ENCODE measurements around the gene CSKMT.
"Not testable (repeated sequence)": the region's sequence is repeated elsewhere in the genome, so short reads cannot be mapped to it uniquely, and the experiment has no call there.

Gene CSKMT

GRCh38 chr11:62648185-62648966 lies 16.7 kb upstream of the CSKMT start:
- H3K4me3 ChIP-seq (ENCODE audit: low read length): no peak overlapping the region
- H3F3A ChIP-seq (ENCODE audit: control insufficient read depth, insufficient read depth): no peaks in the 10 kb centered on the region
- H3K9me3 ChIP-seq (ENCODE audit: control insufficient read depth, insufficient read depth, low read length): no peaks in the 10 kb centered on the region
- peaks cover 39% of the 10 kb centered on the region for H3K4me1 ChIP-seq (ENCODE audit: control insufficient read depth, low read length)
- TF ChIP-seq CTCF (IDR thresholded peaks at IDR 0.05; ENCODE audit: low read depth, low read length, poor library complexity, severe bottlenecking) (no peak), EZH2phosphoT487 (IDR thresholded peaks at IDR 0.05; ENCODE audit: borderline replicate concordance, low read length) (no peak)
- no peaks in the 10 kb centered on the region for H3K9me2 ChIP-seq (replicated peaks; ENCODE audit: control insufficient read depth, low read length)
- no peak overlapping the region for H3K27ac ChIP-seq (ENCODE audit: low read depth, low read length)
- no peaks in the 10 kb centered on the region for H3K27me3 ChIP-seq (ENCODE audit: control insufficient read depth, low read length)
- peaks cover 82% of the 10 kb centered on the region for H3K79me2 ChIP-seq (ENCODE audit: control insufficient read depth, low read length)
- H3K4me2 ChIP-seq (ENCODE audit: low read length): no peak overlapping the region
- H4K20me1 ChIP-seq (ENCODE audit: control insufficient read depth, insufficient read depth, low read depth, low read length): peaks cover 3% of the 10 kb centered on the region; the same call in 1 of the 2 replicates
- peaks cover 66% of the 10 kb centered on the region for H3K36me3 ChIP-seq (ENCODE audit: control insufficient read depth, low read length)

- Histone ChIP-seq H3K9me2 (replicated peaks; ENCODE audit: control insufficient read depth, low read length) (no peaks in the 10 kb centered on the region), H3F3A (ENCODE audit: control insufficient read depth, insufficient read depth) (no peaks in the 10 kb centered on the region), H3K9me3 (ENCODE audit: control insufficient read depth, insufficient read depth, low read length) (no peaks in the 10 kb centered on the region), H3K4me1 (ENCODE audit: control insufficient read depth, low read length) (peaks cover 44% of the 10 kb centered on the region), H3K4me3 (ENCODE audit: low read length) (no peak overlapping the region), H3K4me2 (ENCODE audit: low read length) (no peak overlapping the region), H3K36me3 (ENCODE audit: control insufficient read depth, low read length) (peaks cover 60% of the 10 kb centered on the region), H3K27ac (ENCODE audit: low read depth, low read length) (no peak overlapping the region), H3K79me2 (ENCODE audit: control insufficient read depth, low read length) (peaks cover 76% of the 10 kb centered on the region), H4K20me1 (ENCODE audit: control insufficient read depth, insufficient read depth, low read depth, low read length) (peaks cover 3% of the 10 kb centered on the region; the same call in 1 of the 2 replicates), H3K27me3 (ENCODE audit: control insufficient read depth, low read length) (no peaks in the 10 kb centered on the region)
- TF ChIP-seq EZH2phosphoT487 (IDR thresholded peaks at IDR 0.05; ENCODE audit: borderline replicate concordance, low read length) (no peak), CTCF (IDR thresholded peaks at IDR 0.05; ENCODE audit: low read depth, low read length, poor library complexity, severe bottlenecking) (no peak)
These were observed 16.1 kb upstream of the CSKMT start for GRCh38 chr11:62648967-62649364.

GRCh38 chr11:62649486-62649885 lies 15.6 kb upstream of the CSKMT start:
- H3K4me2 ChIP-seq (ENCODE audit: low read length): no peak overlapping the region
- no peaks in the 10 kb centered on the region for H3K9me2 ChIP-seq (replicated peaks; ENCODE audit: control insufficient read depth, low read length)
- H3K4me3 ChIP-seq (ENCODE audit: low read length): no peak overlapping the region
- H3K36me3 ChIP-seq (ENCODE audit: control insufficient read depth, low read length): peaks cover 55% of the 10 kb centered on the region
- no peak overlapping the region for H3K27ac ChIP-seq (ENCODE audit: low read depth, low read length)
- H4K20me1 ChIP-seq (ENCODE audit: control insufficient read depth, insufficient read depth, low read depth, low read length): peaks cover 3% of the 10 kb centered on the region; the same call in 1 of the 2 replicates
- no peaks in the 10 kb centered on the region for H3K9me3 ChIP-seq (ENCODE audit: control insufficient read depth, insufficient read depth, low read length)
- H3F3A ChIP-seq (ENCODE audit: control insufficient read depth, insufficient read depth): no peaks in the 10 kb centered on the region
- peaks cover 71% of the 10 kb centered on the region for H3K79me2 ChIP-seq (ENCODE audit: control insufficient read depth, low read length)
- TF ChIP-seq CTCF (IDR thresholded peaks at IDR 0.05; ENCODE audit: low read depth, low read length, poor library complexity, severe bottlenecking): no peak
- H3K27me3 ChIP-seq (ENCODE audit: control insufficient read depth, low read length): no peaks in the 10 kb centered on the region
- H3K4me1 ChIP-seq (ENCODE audit: control insufficient read depth, low read length): peaks cover 45% of the 10 kb centered on the region

GRCh38 chr11:62650283-62650682 lies 14.8 kb upstream of the CSKMT start:
- H3K4me2 ChIP-seq (ENCODE audit: low read length); H3K27me3 ChIP-seq (ENCODE audit: control insufficient read depth, low read length); H3K9me3 ChIP-seq (ENCODE audit: control insufficient read depth, insufficient read depth, low read length); H3K27ac ChIP-seq (ENCODE audit: low read depth, low read length); H3K4me3 ChIP-seq (ENCODE audit: low read length); H4K20me1 ChIP-seq (ENCODE audit: control insufficient read depth, insufficient read depth, low read depth, low read length); H3K9me2 ChIP-seq (replicated peaks; ENCODE audit: control insufficient read depth, low read length); H3F3A ChIP-seq (ENCODE audit: control insufficient read depth, insufficient read depth): not testable (repeated sequence)
- Histone ChIP-seq H3K36me3 (ENCODE audit: control insufficient read depth, low read length) (peaks cover 49% of the 10 kb centered on the region), H3K4me1 (ENCODE audit: control insufficient read depth, low read length) (peaks cover 40% of the 10 kb centered on the region), H3K79me2 (ENCODE audit: control insufficient read depth, low read length) (peaks cover 63% of the 10 kb centered on the region)

All from DOHH2 (cell line).